ENCODE results near the gene DDX39A.

The DDX39A gene

DNA sequence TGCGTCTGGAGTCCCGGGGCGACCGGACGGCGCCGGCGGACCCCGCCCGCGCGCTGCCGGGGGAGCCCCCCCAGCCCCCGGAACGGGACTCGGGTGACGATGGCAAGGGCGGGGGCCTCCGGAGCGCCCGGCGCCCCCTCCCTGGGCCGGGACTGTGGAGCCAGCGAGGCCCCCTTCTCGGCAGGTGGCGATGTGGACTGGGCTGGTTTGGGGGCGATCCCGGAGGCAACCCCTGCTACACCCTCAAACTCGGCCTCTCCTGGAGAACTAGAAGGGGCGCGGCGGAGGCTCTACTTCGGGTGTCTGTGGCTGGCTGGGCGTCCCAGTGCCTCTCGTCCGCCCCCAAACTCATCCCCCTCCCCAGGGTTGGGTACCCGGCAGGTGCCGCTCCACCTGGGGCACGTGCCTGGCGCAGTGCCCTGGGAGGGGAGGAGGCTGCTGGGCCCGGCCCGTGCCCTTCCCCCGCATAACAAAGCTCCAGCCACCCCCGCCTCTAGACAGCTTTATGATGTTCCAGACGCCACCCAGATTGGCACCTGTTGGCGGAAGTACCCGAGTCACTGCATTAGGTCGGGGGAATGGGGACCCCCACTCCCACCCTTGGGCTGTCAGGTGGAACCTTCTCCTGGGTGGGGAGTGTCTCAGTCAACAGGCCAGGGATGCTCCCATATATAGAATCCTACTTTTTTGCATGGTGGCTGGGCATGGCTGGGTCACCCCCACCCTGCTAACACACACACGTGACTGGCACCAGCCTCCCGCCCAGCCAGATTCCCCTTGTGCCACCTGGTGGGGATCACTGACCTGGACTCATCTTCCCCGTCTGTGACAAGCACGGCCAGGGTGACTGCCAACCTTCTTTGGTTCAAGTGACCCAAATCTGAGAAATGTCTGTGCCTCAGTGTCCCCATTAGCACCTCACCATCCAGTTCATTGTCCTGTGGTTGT lies 14.7 kb upstream of the DDX39A start:
- DNase-seq = no peak

DNA sequence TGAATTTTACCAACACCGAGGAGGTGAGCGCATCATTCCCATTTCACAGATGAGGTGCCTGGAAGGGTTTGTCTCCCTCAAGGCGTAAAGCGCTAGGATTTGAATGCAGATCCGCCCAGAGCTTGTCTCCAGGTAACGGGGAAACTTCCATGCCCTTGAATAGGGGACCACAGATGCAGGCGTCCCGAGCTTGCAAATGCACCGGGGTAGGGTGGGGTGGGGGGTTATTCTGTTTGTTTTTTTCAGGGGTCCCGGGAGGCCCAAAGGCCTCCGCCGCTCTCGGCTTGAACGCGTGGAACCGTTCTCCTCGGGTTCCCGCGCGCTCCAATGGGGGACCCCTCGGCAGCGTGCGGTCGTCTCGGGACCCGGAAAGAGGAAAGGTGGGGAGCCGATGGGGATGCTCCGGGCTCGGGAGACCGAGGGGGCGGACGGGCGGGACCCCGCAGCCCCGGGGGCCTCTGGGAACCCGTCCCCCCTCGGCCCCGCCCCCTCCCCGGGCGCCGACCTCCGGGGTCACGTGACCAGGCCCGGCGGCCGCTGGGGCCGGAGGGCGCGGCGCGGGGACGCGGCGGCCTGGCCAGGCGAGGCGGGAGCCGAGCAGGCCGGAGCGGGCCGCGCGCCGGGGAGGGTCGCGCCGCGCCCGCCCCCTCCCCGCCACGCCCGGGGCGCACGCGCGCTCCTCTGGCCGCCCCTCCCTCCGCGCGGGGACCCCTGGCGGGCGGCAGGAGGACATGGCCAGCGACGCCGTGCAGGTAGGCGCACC lies 13.8 kb upstream of the DDX39A start, which contains the start of gene PKN1:
PKN1 (plus strand) TSS at position 516 of the 763 bp plus-strand sequence; CDS start at position 732, 216 bp downstream.
- no peak for DNase-seq

DNA sequence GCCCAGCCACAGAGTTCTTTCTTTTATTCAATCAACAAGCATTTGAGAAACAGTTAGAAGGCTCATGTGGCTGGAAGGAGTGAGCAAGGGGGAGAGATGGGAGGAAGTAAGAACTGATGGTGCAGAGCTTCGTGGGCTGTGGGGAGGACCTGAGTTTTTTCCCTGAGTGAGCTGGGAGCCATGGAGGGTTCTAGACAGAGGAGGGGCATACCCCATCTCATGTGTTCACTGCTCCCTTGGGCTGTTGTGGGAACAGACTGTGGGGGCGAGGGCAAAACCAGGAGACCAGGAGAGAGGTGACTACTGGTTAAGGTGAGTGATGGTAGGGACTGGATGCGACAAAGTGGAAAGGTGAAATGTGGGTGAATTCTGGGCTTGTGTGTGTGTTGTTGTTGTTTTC lies 11.6 kb upstream of the DDX39A start:
- DNase-seq = no peak

DNA sequence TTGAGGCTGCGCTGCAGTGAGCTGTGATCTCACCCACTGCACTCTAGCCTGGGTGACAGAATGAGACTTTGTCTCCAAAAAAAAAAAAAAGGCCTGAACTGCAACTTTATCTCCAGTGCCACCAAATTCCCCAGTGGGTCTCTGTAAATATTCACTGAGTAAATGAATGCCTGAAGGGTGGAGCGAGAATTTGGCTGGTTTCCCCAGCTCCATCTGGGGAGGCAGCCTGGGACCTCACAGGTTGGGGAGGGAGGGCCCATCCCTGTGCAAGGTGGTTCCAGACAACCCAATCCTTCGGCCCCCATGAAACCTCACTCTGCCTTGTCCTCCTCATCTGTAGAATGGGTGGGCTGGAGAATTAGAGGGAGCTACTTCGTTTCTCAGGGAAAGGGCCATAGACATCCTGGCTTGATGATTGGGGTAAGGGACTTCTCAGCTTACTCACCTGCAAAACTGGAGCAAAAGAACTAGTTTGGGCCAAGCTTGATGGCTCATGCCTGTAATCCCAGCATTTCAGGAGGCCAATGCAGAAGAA lies 9.8 kb upstream of the DDX39A start:
- DNase-seq = no peak

DNA sequence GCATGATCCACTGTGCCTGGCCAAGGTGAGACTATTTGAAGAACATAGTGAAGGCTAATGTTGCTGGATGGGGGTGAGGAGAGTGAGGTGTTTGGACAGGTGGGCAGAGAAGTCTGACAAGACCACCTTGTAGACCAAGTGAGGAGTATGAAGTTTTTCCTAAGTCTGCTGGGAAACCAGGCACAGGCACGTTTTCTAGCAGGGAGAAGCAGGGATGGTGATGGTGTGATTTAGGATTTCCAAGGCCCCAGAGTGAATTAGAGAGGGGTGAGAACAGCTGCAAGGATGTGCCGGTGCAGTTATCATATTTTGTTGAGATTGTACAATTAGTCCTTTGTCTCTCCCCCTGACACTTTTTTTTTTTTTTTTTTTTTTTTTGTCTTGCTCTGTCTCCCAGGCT lies 8.3 kb upstream of the DDX39A start:
- no peak for DNase-seq

DNA sequence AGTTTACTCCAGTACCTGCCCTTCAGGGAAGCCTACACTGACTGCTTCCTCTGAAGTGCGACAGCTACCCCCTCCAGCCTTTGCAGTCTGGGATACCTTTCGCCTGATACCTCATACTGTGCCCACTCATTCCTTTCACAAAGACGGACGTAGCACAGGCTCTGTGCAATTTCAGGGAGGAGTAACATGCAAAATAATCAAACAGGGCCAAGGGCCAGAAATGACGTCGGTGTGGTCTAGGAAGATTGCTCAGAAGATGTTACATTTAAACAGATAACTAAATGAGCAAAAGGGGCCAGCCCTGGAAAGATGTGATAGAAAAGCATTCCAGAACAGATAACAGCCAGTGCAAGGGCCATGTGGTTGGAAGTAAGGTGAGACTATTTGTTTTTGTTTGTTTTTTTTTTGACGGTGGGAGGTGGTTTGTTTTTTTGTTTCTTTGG lies 6.6 kb upstream of the DDX39A start:
- no peak for DNase-seq

DNA sequence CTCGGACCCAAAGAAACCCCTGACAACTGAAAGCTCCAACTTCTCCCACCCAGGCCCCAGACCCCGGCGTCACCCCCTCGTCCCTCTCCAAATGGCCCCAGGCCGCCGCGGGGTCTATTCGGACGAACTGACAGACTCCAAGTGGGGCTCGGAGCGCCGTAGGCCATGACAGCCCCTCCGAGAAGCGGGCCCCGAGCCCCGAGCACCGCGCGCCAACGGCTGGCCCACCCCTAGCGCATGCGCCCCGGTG lies 360 bp downstream of the DDX39A start:
- DNase-seq = no peak

DNA sequence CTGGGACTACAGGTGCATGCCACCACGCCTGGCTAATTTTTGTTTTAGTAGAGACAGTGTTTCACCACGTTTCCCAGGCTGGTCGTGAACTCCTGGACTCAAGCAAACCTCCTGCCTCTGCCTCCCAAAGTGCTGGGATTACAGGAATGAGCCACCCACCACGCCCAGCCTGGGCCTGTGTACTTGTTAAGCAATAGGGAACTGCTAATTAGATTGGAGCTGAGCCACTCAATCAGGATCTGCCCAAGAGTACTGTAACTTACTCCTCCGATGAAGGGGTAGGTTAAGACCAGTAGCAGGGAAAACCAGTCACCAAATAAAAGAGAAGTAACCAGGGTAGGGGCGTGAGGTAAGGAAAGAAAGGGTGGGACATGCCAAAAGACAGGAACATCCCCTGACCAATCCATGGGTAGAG lies 2.3 kb downstream of the DDX39A start:
- DNase-seq = no peak

DNA sequence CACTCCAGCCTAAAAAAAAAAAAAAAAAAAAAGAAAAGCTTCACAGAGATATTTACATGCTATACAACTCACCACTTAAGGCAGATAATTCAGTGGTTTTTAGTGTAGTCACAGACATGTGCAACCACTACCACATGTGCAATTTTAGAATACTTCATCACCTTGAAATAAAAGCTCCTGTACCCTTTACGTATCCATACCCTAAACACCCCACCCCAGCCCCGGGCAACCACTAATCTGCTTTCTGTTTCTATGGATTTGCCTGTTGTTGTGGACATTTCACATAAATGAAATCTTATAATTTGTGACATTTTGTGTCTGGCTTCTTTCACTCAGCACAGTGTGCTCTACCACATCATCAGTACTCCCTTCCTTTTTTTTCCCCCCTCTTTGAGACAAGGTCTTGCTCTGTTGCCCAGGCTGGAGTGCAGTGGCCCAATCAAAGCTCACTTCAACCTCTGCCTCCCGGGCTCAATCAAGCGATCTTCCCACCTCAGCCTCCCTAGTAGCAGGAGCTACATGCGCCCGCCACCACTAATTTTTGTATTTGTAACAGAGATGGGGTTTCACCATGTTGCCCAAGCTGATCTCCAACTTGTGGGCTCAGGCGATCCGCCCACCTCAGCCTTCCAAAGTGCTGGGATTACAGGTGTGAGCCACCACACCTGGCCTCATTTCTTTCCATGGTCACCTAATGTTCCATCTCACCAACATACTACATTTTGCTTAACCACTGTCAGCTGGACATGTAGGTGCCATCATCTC lies 4.0 kb downstream of the DDX39A start:
- no peak for DNase-seq

DNA sequence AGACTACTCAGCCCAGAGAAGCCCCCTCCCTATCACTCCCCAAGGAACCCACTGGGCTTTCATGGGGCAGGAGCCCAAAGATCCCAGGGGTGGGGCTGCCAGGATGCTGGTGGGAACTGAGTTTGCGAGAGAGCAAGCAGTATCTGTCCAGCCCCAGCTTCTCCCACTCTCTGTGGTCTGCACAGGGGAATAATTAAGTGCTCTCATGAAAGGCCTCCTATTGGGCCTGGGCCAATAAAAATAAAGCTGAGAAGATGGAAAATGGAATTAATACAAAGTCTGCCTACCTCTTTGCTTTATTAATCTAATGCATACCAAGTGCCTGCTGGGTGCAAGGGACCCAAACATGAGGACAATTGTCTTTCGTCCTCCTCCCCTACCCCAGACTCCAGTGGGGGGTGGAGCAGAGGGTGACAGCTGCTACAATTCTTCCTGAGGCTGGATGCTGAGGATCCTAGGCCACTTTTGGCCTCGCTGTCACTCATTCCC lies 5.4 kb downstream of the DDX39A start:
- DNase-seq = no peak

DNA sequence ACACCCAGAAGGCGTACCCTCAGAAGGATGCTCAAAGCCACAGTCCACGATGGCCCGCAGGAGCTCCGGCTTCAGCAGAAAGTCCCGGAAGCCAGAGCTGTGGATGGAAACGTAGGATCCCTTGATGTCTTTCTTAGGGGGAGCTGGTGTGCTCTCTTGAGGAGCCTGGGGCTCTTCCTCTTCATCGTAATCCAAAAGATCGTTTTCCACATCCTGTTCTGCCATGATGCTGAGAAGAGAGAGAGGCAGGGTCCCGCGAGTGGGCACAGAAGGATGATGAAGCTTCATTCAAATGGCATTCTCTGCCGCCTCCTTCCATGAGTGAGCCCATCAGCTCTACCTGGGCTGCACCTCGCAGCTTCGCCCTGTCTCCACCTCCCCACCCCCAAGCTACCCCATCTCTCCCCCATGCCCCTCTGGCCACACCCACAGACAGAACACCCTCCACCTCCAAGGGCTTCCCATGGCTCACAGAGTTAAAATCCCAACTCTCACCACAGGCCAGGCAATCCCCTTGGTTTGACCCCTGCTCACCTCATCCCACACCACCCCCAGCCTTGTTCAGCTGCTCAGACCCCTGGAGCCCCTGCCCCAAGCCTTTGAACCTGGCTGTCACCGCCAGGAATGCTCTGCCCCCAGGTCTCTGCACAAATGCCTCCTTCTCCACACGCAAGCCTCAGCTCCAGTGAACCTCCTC lies 6.0 kb downstream of the DDX39A start:
- DNase-seq = no peak

DNA sequence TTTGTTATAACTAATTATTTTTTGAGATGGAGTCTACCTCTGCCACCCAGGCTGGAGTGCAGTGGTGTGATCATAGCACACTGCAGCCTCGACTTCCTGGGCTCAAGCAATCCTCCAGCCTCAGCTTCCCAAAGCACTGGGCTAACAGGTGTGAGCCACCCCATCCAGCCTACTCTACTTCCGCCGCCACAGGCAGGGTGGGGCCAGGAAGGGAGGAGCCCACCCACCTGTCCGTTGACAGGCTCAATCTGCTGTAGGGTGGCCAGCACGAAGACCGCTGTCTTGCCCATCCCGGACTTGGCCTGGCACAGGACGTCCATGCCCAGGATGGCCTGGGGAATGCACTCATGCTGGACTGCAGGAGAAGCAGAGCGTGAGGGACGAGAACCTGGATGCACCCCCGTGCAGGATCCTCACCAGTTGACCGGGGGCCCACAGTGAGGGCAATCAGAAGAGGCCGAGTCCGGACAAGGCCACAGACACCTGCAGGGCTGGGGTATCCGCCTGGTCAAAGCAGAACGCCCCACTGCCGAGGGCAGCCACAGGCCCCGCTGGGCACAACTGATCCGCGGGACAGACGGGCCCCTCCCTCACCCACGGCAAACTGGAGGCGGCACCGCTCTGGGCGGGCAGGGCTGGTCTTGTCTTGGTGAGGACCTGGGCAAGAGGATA lies 6.7 kb downstream of the DDX39A start:
- DNase-seq = no peak

DNA sequence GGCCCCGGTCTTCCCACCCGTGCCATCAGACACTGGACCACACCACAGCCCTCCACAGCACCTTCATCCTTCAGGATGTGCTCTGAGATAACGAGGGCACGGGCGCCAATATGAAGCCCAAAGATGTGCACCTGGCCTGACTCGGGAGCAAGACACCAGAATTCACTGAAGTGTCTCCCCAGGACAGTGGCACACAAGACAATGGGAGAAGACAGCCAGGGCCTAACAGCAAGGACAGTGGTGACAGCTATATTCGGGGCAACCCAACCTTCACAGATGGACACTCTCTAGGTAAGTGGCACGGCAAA lies 7.2 kb downstream of the DDX39A start:
- no peak for DNase-seq

DNA sequence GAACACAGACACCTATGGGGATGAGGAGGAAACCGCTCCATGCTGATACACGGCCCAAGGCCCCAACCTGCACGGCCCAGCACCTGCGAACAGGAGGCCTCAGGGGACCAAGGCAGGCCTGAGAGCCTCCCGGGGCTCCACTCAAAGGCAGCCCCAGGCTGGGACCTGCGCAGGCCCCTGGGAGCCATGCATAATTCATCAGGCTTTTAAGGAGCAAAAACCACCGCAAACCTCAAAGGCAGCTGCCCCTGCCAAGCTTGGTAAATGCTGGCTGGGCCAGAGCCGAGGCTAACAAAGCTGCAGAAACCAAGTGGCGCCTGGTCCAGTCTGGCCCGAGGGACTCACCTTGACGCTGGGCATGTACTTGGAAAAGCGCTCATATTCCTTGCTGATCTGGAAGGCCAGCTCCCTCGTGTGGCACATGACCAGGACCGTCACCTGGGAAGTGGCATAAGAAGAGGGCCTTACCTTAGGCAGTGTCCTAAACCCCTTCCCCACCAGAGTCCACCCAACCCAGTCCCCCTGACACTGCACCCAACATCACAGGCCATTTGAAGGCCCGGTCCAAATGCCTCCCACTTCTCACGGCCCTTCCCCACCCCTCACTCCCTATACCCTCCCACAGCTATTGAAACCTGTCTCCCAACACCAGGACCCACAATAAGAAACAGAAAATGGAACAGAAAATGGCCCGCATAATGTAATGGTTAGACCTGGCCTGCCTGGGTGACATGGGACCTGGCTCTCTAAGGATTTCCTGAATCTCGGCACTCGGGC lies 7.8 kb downstream of the DDX39A start:
- DNase-seq = no peak

DNA sequence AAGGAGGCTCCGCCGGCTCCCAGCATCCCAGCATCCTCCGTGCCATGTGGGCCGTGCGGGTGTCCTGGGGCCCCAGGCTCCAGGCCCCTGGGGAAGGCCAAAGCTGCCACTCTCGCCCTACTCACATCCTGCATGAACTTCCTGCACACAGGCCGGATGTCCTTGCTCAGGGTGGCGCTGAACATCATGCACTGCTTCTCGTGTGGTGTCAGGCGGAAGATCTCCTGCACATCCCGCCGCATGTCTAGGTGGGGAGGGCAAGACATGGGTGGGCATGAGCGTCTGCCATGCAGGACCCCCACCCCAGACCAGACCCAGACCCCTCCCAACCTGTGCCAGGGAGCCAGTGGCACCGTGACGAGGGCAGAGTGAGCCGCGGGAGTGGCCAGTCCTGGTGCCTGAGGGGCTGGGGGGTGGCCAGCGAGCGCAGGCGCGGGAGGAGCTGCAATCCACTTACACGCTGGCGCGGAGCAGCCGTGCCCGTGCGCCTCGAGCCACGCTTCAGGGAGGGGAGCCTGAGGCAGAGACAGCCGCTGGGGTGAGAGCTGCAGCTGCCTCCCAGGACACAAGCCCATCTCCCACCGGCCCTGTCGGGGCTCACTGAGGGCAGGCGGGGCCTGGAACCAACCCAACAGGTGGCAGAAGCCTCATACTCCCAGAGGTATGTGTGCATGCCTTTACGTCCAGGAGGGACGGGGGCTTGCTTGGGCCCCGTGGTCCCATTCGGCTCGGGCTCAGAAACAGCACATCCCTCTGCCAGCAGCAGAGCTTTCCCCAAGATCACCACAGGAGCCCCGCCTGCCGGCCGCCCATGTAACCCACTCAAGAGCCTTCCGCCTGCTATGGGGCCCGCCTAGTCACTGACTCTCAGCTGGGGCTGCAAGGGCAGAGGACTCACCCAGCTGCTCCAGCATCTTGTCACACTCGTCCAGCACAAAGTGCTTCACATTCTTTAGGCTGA lies 8.8 kb downstream of the DDX39A start:
- DNase-seq = no peak

DNA sequence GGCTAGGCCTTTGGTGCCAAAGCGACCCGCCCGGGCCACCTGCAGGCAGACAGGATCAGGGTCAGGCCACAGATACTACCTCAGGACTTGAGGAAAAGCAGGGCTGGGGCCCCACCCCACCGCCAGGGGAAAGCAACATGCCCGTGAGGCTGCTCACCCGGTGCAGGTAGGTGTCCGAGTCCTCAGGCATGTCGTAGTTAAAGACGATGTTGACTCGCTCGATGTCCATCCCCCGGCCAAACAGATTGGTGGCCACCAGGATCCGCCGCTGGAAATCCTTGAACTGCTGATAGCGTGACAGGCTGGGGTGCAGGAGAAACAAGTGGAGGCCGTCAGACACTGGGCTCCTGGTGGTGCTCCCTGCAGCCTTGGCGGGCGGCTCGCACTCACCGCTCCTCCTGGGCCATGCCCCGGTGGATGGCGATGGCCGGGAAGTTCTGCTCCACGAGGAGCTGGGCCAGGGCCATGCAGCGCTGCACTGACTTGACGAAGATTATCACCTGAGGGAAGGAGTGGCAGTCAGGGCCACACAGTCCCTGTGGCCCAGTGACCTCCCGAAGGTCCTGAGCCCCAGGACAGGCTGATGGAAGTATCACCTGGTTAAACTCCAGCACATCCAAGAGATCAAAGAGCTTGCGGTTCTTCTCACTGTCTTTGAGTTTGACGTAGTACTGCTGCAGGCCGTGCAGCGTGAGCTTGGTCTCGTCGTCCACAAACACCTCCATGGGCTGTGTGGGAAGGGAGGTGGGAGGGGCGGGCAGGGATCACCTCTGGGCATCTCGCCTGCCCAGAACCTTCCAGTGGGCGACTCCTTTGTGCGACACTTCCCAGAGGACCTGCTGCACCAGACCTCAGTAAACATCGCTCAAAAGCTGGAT lies 9.8 kb downstream of the DDX39A start:
- no peak for DNase-seq

DNA sequence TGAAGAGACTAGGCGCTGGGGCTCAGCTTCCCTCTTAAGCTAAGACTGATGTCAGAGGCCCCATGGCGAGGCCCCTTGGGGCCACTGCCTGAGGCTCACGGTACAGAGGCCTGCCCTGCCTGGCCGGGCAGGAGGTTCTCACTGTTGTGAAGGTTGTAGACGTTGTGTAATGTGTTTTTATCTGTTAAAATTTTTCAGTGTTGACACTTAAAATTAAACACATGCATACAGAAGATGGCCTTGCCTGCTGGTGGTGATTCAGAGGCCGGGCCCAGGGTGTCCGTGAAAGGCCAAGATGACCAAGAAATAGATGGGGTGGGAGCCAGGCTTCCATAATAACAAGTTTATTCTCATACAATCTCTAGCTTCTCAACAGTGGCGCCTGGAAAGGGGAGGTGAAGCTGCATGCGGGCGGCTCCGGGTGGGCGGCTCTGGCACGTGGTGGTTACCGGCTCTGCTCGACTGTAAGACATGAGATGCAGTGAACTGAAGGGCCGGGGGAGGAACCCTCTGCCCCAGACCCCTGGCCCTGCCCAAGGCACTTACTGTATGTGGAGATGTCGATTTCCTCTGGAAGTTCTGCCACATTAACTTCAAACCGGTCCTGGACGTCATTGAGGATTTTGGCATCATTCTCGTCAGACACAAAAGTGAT lies 10.5 kb downstream of the DDX39A start:
- no peak for DNase-seq
